AG08396 (cell line): ENCODE data around the gene EIF1B.
"Not testable (repeated sequence)": the region's sequence is repeated elsewhere in the genome, so short reads cannot be mapped to it uniquely, and the experiment has no call there.

Source experiments
- DNase-seq: peaks from one replicate; pipeline ENCODE4 v3.0.0; 2012; ENCODE audit warnings: low spot score, mixed read lengths

EIF1B gene

GRCh38 chr3:40309418-40309924, at the start of gene EIF1B:
EIF1B (plus strand) TSS chr3:40309707; CDS start chr3:40309942, 235 bp downstream.
- DNase-seq: peak; percentile 96

GRCh38 chr3:40262331-40262730, 47.2 kb upstream of the EIF1B start:
- no peak for DNase-seq

DNA sequence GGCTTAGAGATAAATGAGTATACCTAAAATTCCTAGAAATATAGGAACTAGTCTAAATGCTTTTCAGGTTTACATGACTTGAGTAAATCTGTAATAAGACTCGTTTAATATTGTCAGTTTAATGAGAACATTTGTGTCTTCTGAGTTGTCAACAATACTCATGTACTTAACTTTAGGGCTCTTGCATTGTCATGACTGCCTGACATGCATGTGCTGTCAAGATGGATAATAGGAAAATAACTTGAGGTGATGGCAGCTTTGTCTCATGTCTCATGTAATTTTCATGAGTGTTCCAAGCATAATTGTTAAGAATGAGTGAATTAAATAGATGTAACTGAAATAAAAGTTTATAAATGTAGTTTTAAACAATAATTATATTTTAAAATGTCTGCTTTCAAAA, 45.1 kb upstream of the EIF1B start:
- no peak for DNase-seq

GRCh38 chr3:40265181-40265580, 44.3 kb upstream of the EIF1B start:
- no peak for DNase-seq

- DNase-seq: no peak
Measured at GRCh38 chr3:40267937-40268724, 41.4 kb upstream of the EIF1B start.

GRCh38 chr3:40268802-40269524, 40.5 kb upstream of the EIF1B start:
- DNase-seq: no peak

GRCh38 chr3:40278791-40279190, 30.7 kb upstream of the EIF1B start:
- DNase-seq: no peak

DNA sequence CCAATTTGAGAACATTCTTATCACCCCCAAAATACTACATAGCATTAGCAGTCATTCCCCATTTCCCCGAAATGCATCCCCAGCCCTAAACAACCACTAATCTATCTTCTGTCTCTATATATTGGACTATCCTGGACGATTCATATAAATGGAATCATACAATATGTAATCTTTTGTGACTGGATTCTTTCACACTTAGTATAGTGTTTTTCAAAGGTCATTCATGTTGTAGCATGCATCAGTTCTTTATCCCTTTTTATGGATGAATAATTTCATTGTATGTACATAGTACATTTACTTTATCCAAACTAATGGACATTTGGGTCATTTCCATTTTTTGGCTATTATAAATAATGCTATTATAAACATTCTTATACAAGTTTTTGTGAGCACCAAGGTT, 27.5 kb upstream of the EIF1B start:
- no peak for DNase-seq

DNA sequence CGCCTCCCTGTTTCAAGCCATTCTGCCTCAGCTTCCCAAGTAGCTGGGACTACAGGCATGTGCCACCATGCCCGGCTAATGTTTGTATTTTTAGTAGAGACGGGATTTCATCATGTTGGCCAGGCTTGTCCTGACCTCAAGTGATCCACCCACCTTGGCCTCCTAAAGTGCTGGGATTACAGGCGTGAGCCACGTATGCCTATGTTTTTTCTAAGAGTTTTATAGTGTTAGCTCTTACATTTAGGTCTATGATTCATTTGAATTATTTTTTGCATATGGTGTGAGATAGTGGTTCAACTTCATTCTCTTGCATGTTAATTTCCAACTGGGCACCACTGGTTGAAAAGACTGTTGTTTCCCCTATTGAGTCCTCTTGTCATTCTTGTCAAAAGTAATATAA, 26.4 kb upstream of the EIF1B start:
- not testable (repeated sequence) for DNase-seq

DNA sequence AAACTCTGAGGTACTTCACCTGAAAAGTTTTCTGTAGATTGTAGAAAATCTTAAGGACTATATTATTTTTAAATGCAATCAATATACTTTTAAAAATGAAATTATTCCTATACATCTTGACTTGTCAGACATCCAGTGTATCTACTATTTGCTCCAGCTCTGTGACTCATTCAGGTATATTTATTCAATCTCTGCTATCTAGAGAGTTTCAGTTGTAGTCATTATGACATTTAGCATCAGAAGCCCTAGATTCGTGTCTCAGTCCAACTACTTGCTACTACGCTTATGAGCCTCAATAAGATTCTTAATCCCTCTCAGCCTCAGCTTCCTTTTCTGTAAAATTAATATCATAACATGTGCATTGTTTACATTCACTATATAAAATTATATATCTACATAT, 22.3 kb upstream of the EIF1B start:
- DNase-seq: no peak

DNA sequence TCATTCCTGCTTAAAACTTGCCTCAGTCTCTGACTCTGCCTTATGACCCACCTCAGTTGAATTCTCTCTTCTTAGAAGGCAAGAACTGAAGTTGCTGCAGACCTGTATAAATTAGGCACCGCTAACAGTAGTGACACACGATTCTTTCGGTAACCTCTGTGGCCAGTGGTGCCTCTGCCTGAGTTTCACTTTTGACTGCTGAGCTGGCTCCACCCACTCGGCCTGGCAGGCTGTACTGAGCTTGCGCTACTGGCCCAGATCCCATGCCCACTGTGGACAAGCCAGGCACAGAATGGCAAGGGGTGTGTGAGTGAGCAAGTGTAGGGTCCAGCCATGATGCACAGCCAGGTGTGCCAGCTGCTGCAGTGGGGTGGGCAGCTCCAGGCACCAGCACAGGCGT, 19.1 kb upstream of the EIF1B start:
- DNase-seq: no peak

DNA sequence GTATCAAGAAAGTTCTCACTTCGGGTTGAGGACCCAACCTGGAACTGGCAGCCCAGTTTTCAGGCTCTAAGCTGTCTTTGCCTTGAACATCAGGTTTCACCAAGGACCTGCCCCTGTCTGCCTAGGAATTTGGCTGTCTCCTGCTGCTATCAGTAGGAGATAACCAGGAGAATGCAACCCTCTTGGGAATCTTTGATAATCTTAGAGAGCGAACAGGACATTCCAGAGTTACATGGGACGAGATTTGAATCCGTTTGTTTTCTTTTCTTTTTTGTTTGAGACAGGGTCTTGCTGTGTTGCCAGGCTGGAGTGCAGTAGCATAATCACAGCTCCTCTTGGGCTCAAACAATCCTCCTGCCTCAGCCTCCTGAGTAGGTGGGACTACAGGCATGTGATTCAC, 18.0 kb upstream of the EIF1B start:
- no peak for DNase-seq

- no peak for DNase-seq
Measured at GRCh38 chr3:40292637-40293349, 16.7 kb upstream of the EIF1B start.

GRCh38 chr3:40294434-40294833, 15.1 kb upstream of the EIF1B start:
- no peak for DNase-seq

DNA sequence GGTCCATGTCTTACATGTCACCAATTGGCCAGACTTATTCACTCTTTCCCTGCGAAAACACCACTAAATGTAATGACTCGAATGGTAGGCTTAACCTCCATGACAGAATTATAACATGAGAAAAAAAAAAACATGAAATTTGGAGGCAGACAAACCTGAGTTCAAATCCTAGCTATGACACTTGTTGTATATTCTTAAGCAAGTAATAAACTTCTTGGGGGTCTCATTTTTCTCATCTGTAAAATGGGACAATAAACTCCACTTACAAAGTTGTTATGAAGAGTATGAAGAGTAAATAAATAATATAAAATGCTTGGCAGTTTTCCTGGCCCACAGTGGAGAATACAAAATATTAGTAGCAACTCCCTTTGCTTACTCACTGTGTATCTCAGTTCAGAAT, 11.4 kb upstream of the EIF1B start:
- DNase-seq: no peak

GRCh38 chr3:40299130-40299720, 10.3 kb upstream of the EIF1B start:
- no peak for DNase-seq

- DNase-seq: no peak
Measured at GRCh38 chr3:40299721-40300335, 9.7 kb upstream of the EIF1B start.

GRCh38 chr3:40302784-40303183, 6.7 kb upstream of the EIF1B start:
- no peak for DNase-seq

GRCh38 chr3:40304352-40304751, 5.2 kb upstream of the EIF1B start:
- DNase-seq: no peak

DNA sequence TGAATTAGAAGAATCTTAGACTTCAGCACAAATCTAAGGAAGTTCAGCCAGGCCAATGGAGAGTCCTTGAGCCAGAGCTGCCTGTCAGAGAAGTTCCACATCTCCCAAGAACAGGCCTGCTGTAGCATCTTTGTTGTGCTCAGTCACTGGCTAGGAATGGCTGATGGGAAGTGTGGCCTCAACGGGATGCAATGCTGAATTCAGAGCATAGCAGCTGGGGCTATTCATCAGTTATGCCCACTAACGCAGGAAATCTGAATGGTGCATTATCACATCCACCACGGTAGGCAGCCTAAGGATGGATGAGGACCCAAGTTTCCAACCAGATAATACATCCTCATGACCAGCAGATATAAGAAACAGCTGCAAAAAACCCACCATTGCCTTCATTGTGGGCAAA, 3.2 kb upstream of the EIF1B start:
- peak; percentile 23 for DNase-seq

- DNase-seq: no peak
Measured at GRCh38 chr3:40307176-40307575, 2.3 kb upstream of the EIF1B start.
